Measurements from ENCODE around the gene RGL4. TPM values are rescaled to one million over a fixed set of nuclear protein-coding genes. Genes with fewer than 3 reads are reported as not detected.
"Not testable (repeated sequence)": the region's sequence is repeated elsewhere in the genome, so short reads cannot be mapped to it uniquely, and the experiment has no call there.

The RGL4 gene
- total RNA-seq, 2 donors from 2014 or later = not detected

- H3K4me1 ChIP-seq (ENCODE audit: control insufficient read depth, insufficient read depth, low read length) = peaks cover 16% of the 10 kb centered on the region
- Mint-ChIP-seq H3K4me3 (no peak overlapping the region), H3K27ac (no peak overlapping the region), H3K9me3 (peaks cover 3% of the 10 kb centered on the region), H3K4me1 (peaks cover 26% of the 10 kb centered on the region), H3K36me3 (ENCODE audit: low read depth) (peaks cover 4% of the 10 kb centered on the region), H3K27me3 (ENCODE audit: insufficient read depth) (no peaks in the 10 kb centered on the region)
- no peak overlapping the region for H3K27ac ChIP-seq (ENCODE audit: low read depth, low read length)
- no peaks in the 10 kb centered on the region for H3K9me3 ChIP-seq (ENCODE audit: control insufficient read depth, low read length)
- no peak overlapping the region for H3K4me3 ChIP-seq (ENCODE audit: low read length)
- H3K36me3 ChIP-seq (ENCODE audit: control insufficient read depth, insufficient read depth, low read length) = no peaks in the 10 kb centered on the region
- no peak overlapping the region for H3K9ac ChIP-seq (ENCODE audit: extremely low read depth, low read length, poor library complexity, severe bottlenecking)
- DNase-seq = peak; percentile 60
- 81 to 89% methylated on average over 4 to 7 of the region's 7 CpGs for WGBS, 2 experiments (ENCODE audit: insufficient coverage in 1 of 2, insufficient read length in 1 of 2)
- no peak for TF ChIP-seq CTCF (conservative IDR thresholded peaks at IDR 0.05)
- H3K27me3 ChIP-seq (ENCODE audit: control insufficient read depth, insufficient read depth, low read length, poor library complexity, severe bottlenecking) = no peaks in the 10 kb centered on the region
Measured at GRCh38 chr22:23673050-23673620, 17.7 kb upstream of the RGL4 start.

GRCh38 chr22:23673826-23674690, 16.8 kb upstream of the RGL4 start:
- peak; percentile 65 for DNase-seq
- Histone ChIP-seq H3K4me3 (ENCODE audit: low read length) (no peak overlapping the region), H3K4me1 (ENCODE audit: control insufficient read depth, insufficient read depth, low read length) (peaks cover 16% of the 10 kb centered on the region), H3K27me3 (ENCODE audit: control insufficient read depth, insufficient read depth, low read length, poor library complexity, severe bottlenecking) (no peaks in the 10 kb centered on the region), H3K9me3 (ENCODE audit: control insufficient read depth, low read length) (no peaks in the 10 kb centered on the region), H3K27ac (ENCODE audit: low read depth, low read length) (peak overlapping the region; percentile 6), H3K9ac (ENCODE audit: extremely low read depth, low read length, poor library complexity, severe bottlenecking) (no peak overlapping the region), H3K36me3 (ENCODE audit: control insufficient read depth, insufficient read depth, low read length) (no peaks in the 10 kb centered on the region)
- WGBS, 2 experiments (ENCODE audit: insufficient coverage in 1 of 2, insufficient read length in 1 of 2) = 77% methylated on average over 7 to 25 of the region's 26 CpGs
- H3K9me3 Mint-ChIP-seq = peaks cover 1% of the 10 kb centered on the region
- peaks cover 3% of the 10 kb centered on the region for H3K36me3 Mint-ChIP-seq (ENCODE audit: low read depth)
- H3K27ac Mint-ChIP-seq = peak overlapping the region; percentile 20
- no peak for TF ChIP-seq CTCF (conservative IDR thresholded peaks at IDR 0.05)
- H3K4me3 Mint-ChIP-seq = peak overlapping the region; percentile 25
- H3K27me3 Mint-ChIP-seq (ENCODE audit: insufficient read depth) = no peaks in the 10 kb centered on the region
- peaks cover 27% of the 10 kb centered on the region for H3K4me1 Mint-ChIP-seq

- H3K9ac ChIP-seq (ENCODE audit: extremely low read depth, low read length, poor library complexity, severe bottlenecking); H3K4me3 ChIP-seq (ENCODE audit: low read length); DNase-seq; H3K9me3 ChIP-seq (ENCODE audit: control insufficient read depth, low read length); H3K9me3 Mint-ChIP-seq; H3K27ac ChIP-seq (ENCODE audit: low read depth, low read length); H3K27ac Mint-ChIP-seq; H3K36me3 ChIP-seq (ENCODE audit: control insufficient read depth, insufficient read depth, low read length); H3K36me3 Mint-ChIP-seq (ENCODE audit: low read depth); H3K4me3 Mint-ChIP-seq; H3K27me3 Mint-ChIP-seq (ENCODE audit: insufficient read depth); H3K27me3 ChIP-seq (ENCODE audit: control insufficient read depth, insufficient read depth, low read length, poor library complexity, severe bottlenecking): not testable (repeated sequence)
- peaks cover 16% of the 10 kb centered on the region for H3K4me1 ChIP-seq (ENCODE audit: control insufficient read depth, insufficient read depth, low read length)
- H3K4me1 Mint-ChIP-seq = peaks cover 27% of the 10 kb centered on the region
- 94 to 95% methylated on average over 2 to 6 of the region's 6 CpGs for WGBS, 2 experiments (ENCODE audit: insufficient coverage in 1 of 2, insufficient read length in 1 of 2)
Measured at GRCh38 chr22:23674886-23675501, 15.8 kb upstream of the RGL4 start.

Data from endodermal cell (in vitro differentiated cells).